HG03565 (cell line): Measurements from ENCODE around the gene STX8.
"Not testable (repeated sequence)": the region's sequence is repeated elsewhere in the genome, so short reads cannot be mapped to it uniquely, and the experiment has no call there.

Source experiments
- ATAC-seq: cut with Tn5 transposase; IDR thresholded peaks from one replicate; pipeline ENCODE4 v1.9.1; 2021; ENCODE audit warnings: mild to moderate bottlenecking, moderate library complexity; ENCODE audit not compliant: unreplicated experiment

STX8 gene

GRCh38 chr17:9269350-9270035, 306.1 kb downstream of the STX8 start:
- ATAC-seq, result no peak

- ATAC-seq, result no peak
These were observed 307.1 kb downstream of the STX8 start for GRCh38 chr17:9268546-9268945.

DNA sequence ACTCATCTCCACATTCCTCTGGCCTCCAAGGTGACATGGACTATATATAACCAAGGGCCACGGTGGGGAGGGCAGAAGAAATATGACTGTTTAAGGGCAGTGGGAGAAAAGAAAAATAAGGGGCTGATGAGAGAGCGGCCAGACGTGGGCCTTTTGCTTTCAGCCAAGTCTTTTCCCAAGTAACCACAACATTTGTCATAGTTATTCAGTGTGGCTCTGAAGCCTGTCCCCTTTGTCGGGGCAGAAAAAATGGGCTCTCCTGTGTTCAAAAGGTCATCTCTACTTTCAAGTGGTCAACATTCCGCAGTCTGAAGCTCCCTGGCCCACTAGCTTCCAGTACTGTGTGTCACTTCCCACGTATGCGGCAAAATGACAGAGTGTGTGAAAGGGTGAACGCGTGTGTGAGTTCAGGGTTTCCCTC, 308.9 kb downstream of the STX8 start:
- ATAC-seq, result no peak

GRCh38 chr17:9266031-9266680, 309.5 kb downstream of the STX8 start:
- no peak for ATAC-seq

- no peak for ATAC-seq
These were observed 314.3 kb downstream of the STX8 start for GRCh38 chr17:9261081-9262012.

- ATAC-seq, result no peak
These were observed 316.2 kb downstream of the STX8 start for GRCh38 chr17:9259419-9259818.

GRCh38 chr17:9258115-9259015, 317.3 kb downstream of the STX8 start:
- ATAC-seq, result no peak

GRCh38 chr17:9257630-9257965, 318.0 kb downstream of the STX8 start:
- ATAC-seq, result not testable (repeated sequence)

- ATAC-seq, result no peak
These were observed 318.6 kb downstream of the STX8 start for GRCh38 chr17:9256751-9257629.

DNA sequence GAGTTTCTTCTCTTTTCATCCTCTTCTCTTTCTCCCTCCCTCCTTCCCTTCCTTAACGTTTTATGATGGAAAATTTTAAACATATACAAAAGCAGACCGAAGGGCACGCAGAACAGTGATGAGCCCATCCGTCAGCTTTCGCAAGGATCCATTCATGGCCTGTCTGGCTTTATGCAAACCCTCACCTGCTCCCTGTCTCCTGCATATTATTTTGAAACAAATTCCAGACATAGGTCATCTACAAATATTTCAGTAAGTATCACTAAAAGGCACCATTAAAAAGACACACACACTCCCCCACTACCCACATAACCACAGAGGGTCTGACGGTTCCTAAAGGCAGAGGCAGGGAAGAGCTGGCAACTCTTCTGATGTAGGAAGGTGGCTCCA, 319.3 kb downstream of the STX8 start:
- ATAC-seq, result no peak

DNA sequence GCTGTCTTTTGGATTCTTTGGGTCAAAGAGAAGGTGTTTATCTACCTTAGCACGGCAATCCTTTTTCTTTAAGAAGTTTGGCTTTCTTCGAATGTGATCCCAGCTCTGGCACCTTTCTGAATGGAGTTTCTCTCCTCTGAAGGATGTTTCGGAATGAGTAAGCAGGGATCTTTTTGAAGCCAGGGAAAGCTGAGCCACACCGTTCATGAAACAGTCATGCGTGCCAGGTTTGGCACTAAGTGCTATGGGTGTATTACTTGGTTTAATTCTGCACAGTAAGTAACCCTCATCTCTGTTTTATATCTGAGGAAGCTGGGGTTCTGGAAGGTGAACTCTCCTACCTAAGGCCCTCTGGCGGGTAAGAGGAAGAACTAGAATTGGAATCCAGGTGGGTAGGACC, 319.8 kb downstream of the STX8 start:
- ATAC-seq, result no peak

DNA sequence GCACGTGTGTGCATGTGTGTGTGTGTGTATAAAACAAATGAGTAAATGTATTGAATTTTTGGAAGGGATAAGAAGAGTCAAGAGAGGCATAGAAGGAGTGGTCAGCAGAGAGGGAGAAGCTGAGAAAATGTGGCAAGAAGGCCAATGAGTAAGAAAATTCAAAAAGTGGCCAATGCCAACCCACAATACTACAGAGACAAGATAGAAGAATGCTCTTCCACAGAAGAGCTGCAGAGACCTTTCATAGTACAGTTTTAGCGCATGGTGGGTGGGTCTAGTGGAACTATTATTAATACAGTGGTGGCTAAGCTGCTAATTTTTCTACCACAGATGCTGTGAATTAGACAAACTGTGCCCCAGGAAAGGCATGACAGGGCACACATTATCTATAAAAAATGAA, 320.8 kb downstream of the STX8 start:
- no peak for ATAC-seq

DNA sequence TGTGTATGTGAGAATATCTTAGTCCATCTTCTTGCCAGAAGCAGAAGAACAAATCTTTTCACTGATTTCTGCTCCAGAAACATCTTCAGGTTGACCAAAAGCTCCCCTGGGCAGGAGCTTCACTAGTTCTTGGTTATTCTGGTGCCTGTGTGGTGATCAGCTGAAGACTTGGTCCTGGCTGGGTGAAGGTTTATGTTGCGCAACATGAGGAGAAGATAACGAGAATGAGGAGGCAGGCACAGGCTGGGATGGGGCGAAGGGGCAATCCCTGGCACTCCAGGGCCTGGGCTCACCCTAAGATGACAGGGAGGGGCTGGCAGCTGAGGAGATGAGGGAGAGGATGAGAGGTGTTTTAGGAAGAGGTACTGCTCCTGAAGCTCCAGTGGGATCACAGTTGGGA, 322.3 kb downstream of the STX8 start:
- ATAC-seq, result no peak

GRCh38 chr17:9251273-9251672, 324.3 kb downstream of the STX8 start:
- ATAC-seq, result no peak

- ATAC-seq, result no peak
These were observed 326.2 kb downstream of the STX8 start for GRCh38 chr17:9249245-9249953.

GRCh38 chr17:9247401-9247938, 328.1 kb downstream of the STX8 start:
- ATAC-seq, result no peak

- no peak for ATAC-seq
These were observed 331.3 kb downstream of the STX8 start for GRCh38 chr17:9244066-9245052.

GRCh38 chr17:9242983-9243382, 332.6 kb downstream of the STX8 start:
- no peak for ATAC-seq
